ENCODE data around the gene L3MBTL2.

DNA sequence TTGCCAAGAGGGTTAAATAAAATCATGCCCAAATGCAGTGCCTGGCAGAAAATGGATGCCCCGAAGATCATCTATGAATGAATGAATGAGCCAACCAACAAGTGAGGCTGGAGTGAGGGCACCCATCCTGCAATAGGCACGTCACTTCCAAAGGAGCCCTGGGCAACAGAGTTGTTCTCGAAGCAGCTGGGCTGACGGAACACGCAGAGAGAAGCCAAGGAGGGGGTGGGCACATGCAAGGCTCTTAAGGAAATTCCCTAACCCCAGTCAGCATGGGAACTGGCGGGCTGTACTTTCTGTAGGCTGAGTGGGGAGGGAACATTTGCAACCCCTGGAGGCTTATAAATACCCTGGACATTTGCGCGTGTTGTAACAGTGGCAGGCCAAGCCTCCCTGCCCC, 47.3 kb downstream of the L3MBTL2 start:
- TF ChIP-seq CTCF (IDR thresholded peaks at IDR 0.05) (no peak), POLR2A (IDR thresholded peaks at IDR 0.05) (no peak), POLR2AphosphoS5 (IDR thresholded peaks at IDR 0.05) (no peak), EP300 (IDR thresholded peaks at IDR 0.05; ENCODE audit: low read depth) (no peak)

Data from transverse colon (tissue), 4 donors.